AML-193 (cell line): ENCODE results near the gene FBXW10.
A peak's percentile ranks its signal among the peaks of the same experiment; 100 is the strongest.
"Not testable (repeated sequence)": the region's sequence is repeated elsewhere in the genome, so short reads cannot be mapped to it uniquely, and the experiment has no call there.

Experiments
- DNase-seq, 2 experiments: peaks; one replicate each; lab custom pipeline; 2025; lab: John Stamatoyannopoulos, UW

Gene FBXW10

GRCh38 chr17:18750242-18750641 lies 6.4 kb downstream of the FBXW10 start:
- DNase-seq, result not testable (repeated sequence)

- DNase-seq, result not testable (repeated sequence)
Measured at GRCh38 chr17:18753829-18754409, 10.1 kb downstream of the FBXW10 start.

GRCh38 chr17:18755969-18756368 lies 12.1 kb downstream of the FBXW10 start:
- not testable (repeated sequence) for DNase-seq

GRCh38 chr17:18757368-18758044 lies 13.7 kb downstream of the FBXW10 start:
- not testable (repeated sequence) for DNase-seq

GRCh38 chr17:18758344-18758743 lies 14.5 kb downstream of the FBXW10 start:
- DNase-seq, result not testable (repeated sequence)

- DNase-seq, result not testable (repeated sequence)
Measured at GRCh38 chr17:18760221-18760620, 16.4 kb downstream of the FBXW10 start.

GRCh38 chr17:18770572-18770971 lies 26.7 kb downstream of the FBXW10 start:
- DNase-seq, result not testable (repeated sequence)

GRCh38 chr17:18771066-18771465 lies 27.2 kb downstream of the FBXW10 start:
- not testable (repeated sequence) for DNase-seq

- DNase-seq, result no peak
Measured at GRCh38 chr17:18772471-18772870, 28.6 kb downstream of the FBXW10 start.

- DNase-seq, result peak; percentile 55 to 71
Measured at GRCh38 chr17:18780991-18781718, 37.3 kb downstream of the FBXW10 start, which contains the start of gene TVP23B. Gene TVP23B, plus strand, starts transcription at chr17:18781183. Its CDS starts 111 bp downstream, at chr17:18781294.

GRCh38 chr17:18781805-18782204 lies 38.0 kb downstream of the FBXW10 start:
- DNase-seq, result not testable (repeated sequence)

- not testable (repeated sequence) for DNase-seq
Measured at GRCh38 chr17:18785933-18786332, 42.1 kb downstream of the FBXW10 start.

GRCh38 chr17:18786890-18787289 lies 43.0 kb downstream of the FBXW10 start:
- not testable (repeated sequence) for DNase-seq

GRCh38 chr17:18791402-18791801 lies 47.5 kb downstream of the FBXW10 start:
- not testable (repeated sequence) for DNase-seq

GRCh38 chr17:18794841-18795240 lies 51.0 kb downstream of the FBXW10 start:
- not testable (repeated sequence) for DNase-seq

GRCh38 chr17:18796887-18797286 lies 53.0 kb downstream of the FBXW10 start:
- DNase-seq, result not testable (repeated sequence)

- DNase-seq, result not testable (repeated sequence)
Measured at GRCh38 chr17:18803458-18804245, 59.8 kb downstream of the FBXW10 start.

GRCh38 chr17:18815924-18816323 lies 72.1 kb downstream of the FBXW10 start:
- DNase-seq, result not testable (repeated sequence)

GRCh38 chr17:18816489-18817371 lies 72.9 kb downstream of the FBXW10 start:
- peak; percentile 4 to 18 for DNase-seq

GRCh38 chr17:18821430-18821829 lies 77.6 kb downstream of the FBXW10 start:
- not testable (repeated sequence) for DNase-seq

GRCh38 chr17:18827613-18828012 lies 83.8 kb downstream of the FBXW10 start:
- DNase-seq, result not testable (repeated sequence)
